GM19452 (cell line): Measurements from ENCODE around the gene MYMK.
A peak's percentile ranks its signal among the peaks of the same experiment; 100 is the strongest.

Experiments
- ATAC-seq: cut with Tn5 transposase; IDR thresholded peaks from one replicate; pipeline ENCODE4 v1.9.1; 2021; ENCODE audit not compliant: unreplicated experiment

The MYMK gene

GRCh38 chr9:133488686-133489252, 36.0 kb downstream of the MYMK start:
- ATAC-seq: no peak

- no peak for ATAC-seq
These were observed 37.4 kb downstream of the MYMK start for GRCh38 chr9:133487331-133487725.

- no peak for ATAC-seq
These were observed 39.1 kb downstream of the MYMK start for GRCh38 chr9:133485531-133486260.

GRCh38 chr9:133484671-133485437, 39.9 kb downstream of the MYMK start:
- no peak for ATAC-seq

GRCh38 chr9:133483611-133484010, 41.1 kb downstream of the MYMK start:
- ATAC-seq: no peak

GRCh38 chr9:133478851-133479711, 45.7 kb downstream of the MYMK start, which contains the start of gene SLC2A6:
Gene SLC2A6, minus strand, starts transcription at chr9:133479099. Its CDS starts 40 bp downstream, at chr9:133479059.
- peak; percentile 89 for ATAC-seq

GRCh38 chr9:133477992-133478850, 46.5 kb downstream of the MYMK start:
- ATAC-seq: peak; percentile 38

- no peak for ATAC-seq
These were observed 47.3 kb downstream of the MYMK start for GRCh38 chr9:133477461-133477860.

- no peak for ATAC-seq
These were observed 47.8 kb downstream of the MYMK start for GRCh38 chr9:133476941-133477340.

- ATAC-seq: no peak
These were observed 48.5 kb downstream of the MYMK start for GRCh38 chr9:133476036-133476931.

GRCh38 chr9:133475292-133476012, 49.3 kb downstream of the MYMK start:
- ATAC-seq: no peak

- ATAC-seq: no peak
These were observed 49.9 kb downstream of the MYMK start for GRCh38 chr9:133474853-133475252.

- ATAC-seq: no peak
These were observed 50.5 kb downstream of the MYMK start for GRCh38 chr9:133474215-133474614.

GRCh38 chr9:133473743-133474142, 51.0 kb downstream of the MYMK start:
- no peak for ATAC-seq

GRCh38 chr9:133472753-133473378, 51.9 kb downstream of the MYMK start:
- ATAC-seq: no peak

GRCh38 chr9:133472277-133472645, 52.5 kb downstream of the MYMK start:
- ATAC-seq: no peak

GRCh38 chr9:133471551-133472276, 53.0 kb downstream of the MYMK start:
- ATAC-seq: no peak
